PFSK-1 (cell line): ENCODE measurements around the gene CCDC127.

Source experiments
- FOXP2 ChIP-seq: optimal IDR thresholded peaks from 2 replicates; pipeline ENCODE3; 2011; ENCODE audit warnings: borderline replicate concordance, control low read depth, inconsistent platforms; ENCODE audit not compliant: insufficient read depth; ENCODE audit errors: extremely low read length, extremely low read depth
- POLR2AphosphoS5 ChIP-seq: IDR thresholded peaks from 2 replicates; pipeline ENCODE4 v1.6.1; 2012; ENCODE audit warnings: low read depth, mild to moderate bottlenecking, control low read depth, low read length, moderate library complexity
- SIN3A ChIP-seq: IDR thresholded peaks from 2 replicates; pipeline ENCODE4 v1.6.1; 2012; ENCODE audit warnings: mild to moderate bottlenecking, low read length, moderate library complexity, borderline replicate concordance; ENCODE audit not compliant: insufficient read depth
- TAF1 ChIP-seq: IDR thresholded peaks from 2 replicates; pipeline ENCODE4 v1.6.1; 2012; ENCODE audit warnings: low read length, control low read depth, borderline replicate concordance; ENCODE audit not compliant: insufficient read depth
- TF ChIP-seq, protein P1 (sequence below), 2 experiments: IDR thresholded peaks; 2 replicates each; pipeline versions ENCODE4 v1.6.1 to v1.8.0; 2011 to 2012; ENCODE audit warnings: low read depth in 2 of 2, low read length in 2 of 2, control low read depth in 1 of 2, inconsistent platforms in 1 of 2, mild to moderate bottlenecking in 1 of 2, moderate library complexity in 1 of 2; ENCODE audit not compliant: insufficient read depth in 1 of 2

The CCDC127 gene

DNA sequence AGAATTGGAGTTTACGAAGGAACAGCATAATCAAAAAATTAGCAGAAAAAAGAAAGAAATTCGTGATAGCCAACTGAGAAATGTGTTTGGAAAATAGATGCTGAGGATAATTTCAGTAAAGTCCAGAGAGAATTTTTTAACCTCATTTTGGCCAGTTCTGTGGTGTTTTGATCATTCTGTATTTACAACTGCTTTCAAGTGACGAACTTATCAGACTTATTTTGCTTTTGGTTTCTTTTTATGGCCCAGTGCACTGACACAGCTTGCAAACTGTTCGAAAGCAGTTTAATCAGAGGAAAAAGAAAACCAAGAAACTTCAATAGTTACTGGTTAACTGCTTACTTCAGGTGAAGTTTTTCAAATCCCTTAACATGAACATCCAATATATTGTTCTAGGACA, 2.0 kb upstream of the CCDC127 start:
- TF ChIP-seq SIN3A (no peak), POLR2AphosphoS5 (no peak), FOXP2 (no peak), TAF1 (no peak)
- TF ChIP-seq, protein P1, sequence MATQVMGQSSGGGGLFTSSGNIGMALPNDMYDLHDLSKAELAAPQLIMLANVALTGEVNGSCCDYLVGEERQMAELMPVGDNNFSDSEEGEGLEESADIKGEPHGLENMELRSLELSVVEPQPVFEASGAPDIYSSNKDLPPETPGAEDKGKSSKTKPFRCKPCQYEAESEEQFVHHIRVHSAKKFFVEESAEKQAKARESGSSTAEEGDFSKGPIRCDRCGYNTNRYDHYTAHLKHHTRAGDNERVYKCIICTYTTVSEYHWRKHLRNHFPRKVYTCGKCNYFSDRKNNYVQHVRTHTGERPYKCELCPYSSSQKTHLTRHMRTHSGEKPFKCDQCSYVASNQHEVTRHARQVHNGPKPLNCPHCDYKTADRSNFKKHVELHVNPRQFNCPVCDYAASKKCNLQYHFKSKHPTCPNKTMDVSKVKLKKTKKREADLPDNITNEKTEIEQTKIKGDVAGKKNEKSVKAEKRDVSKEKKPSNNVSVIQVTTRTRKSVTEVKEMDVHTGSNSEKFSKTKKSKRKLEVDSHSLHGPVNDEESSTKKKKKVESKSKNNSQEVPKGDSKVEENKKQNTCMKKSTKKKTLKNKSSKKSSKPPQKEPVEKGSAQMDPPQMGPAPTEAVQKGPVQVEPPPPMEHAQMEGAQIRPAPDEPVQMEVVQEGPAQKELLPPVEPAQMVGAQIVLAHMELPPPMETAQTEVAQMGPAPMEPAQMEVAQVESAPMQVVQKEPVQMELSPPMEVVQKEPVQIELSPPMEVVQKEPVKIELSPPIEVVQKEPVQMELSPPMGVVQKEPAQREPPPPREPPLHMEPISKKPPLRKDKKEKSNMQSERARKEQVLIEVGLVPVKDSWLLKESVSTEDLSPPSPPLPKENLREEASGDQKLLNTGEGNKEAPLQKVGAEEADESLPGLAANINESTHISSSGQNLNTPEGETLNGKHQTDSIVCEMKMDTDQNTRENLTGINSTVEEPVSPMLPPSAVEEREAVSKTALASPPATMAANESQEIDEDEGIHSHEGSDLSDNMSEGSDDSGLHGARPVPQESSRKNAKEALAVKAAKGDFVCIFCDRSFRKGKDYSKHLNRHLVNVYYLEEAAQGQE (IDR thresholded peaks at IDR 0.05; ENCODE audit: insufficient read depth in 1 of 2, low read depth in 2 of 2, low read length in 2 of 2), result no peak

DNA sequence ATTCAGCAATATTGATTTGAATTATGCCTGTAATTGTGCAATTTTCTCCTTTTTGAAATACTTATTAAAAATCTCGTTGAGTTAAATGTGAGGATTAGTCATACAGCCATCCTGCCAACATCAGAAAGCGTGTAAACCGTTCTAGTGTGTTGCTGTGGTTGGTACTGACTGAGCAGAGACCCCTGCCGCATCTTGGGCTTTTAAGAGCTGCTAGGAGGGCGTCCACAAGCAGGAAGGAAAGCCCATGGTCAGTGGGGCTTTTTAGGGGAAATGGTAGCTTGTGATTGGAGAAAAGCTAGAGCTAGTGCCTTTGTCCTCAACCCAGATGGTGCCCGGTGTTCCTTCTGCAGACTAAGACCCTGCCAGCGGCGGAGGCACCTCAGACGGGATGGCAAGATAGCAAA, 1.5 kb upstream of the CCDC127 start:
- TF ChIP-seq POLR2AphosphoS5, result no peak
- TF ChIP-seq, protein P1 (IDR thresholded peaks at IDR 0.05; ENCODE audit: insufficient read depth in 1 of 2, low read depth in 2 of 2, low read length in 2 of 2), result no peak
- TF ChIP-seq SIN3A, result no peak
- TF ChIP-seq TAF1, result no peak
- no peak for TF ChIP-seq FOXP2

GRCh38 chr5:218457-219291, 721 bp upstream of the CCDC127 start:
- no peak; the same call in 1 of the 2 replicates for TF ChIP-seq SIN3A
- TF ChIP-seq, protein P1 (IDR thresholded peaks at IDR 0.05; ENCODE audit: insufficient read depth in 1 of 2, low read depth in 2 of 2, low read length in 2 of 2), result no peak
- no peak for TF ChIP-seq TAF1
- TF ChIP-seq POLR2AphosphoS5, result no peak

- TF ChIP-seq, protein P1 (IDR thresholded peaks at IDR 0.05; ENCODE audit: insufficient read depth in 1 of 2, low read depth in 2 of 2, low read length in 2 of 2), result no peak
- TF ChIP-seq SIN3A (no peak), POLR2AphosphoS5 (no peak), TAF1 (no peak), FOXP2 (no peak)
These were observed 4.1 kb downstream of the CCDC127 start for GRCh38 chr5:213803-214395.
